GM18507 (cell line): Measurements from ENCODE around the gene JRKL.
A peak's percentile ranks its signal among the peaks of the same experiment; 100 is the strongest.
"Not testable (repeated sequence)": the region's sequence is repeated elsewhere in the genome, so short reads cannot be mapped to it uniquely, and the experiment has no call there.

ENCODE experiments used
- DNase-seq: peaks from one replicate; pipeline ENCODE4 v3.0.0; 2011; ENCODE audit warnings: low read depth; ENCODE audit not compliant: insufficient read length; ENCODE audit errors: extremely low spot score
- FAIRE-seq: peaks from 2 replicates; lab custom pipeline; 2011; peaks lifted over from hg19 to GRCh38; lab: Jason Lieb, UNC

Gene JRKL

DNA sequence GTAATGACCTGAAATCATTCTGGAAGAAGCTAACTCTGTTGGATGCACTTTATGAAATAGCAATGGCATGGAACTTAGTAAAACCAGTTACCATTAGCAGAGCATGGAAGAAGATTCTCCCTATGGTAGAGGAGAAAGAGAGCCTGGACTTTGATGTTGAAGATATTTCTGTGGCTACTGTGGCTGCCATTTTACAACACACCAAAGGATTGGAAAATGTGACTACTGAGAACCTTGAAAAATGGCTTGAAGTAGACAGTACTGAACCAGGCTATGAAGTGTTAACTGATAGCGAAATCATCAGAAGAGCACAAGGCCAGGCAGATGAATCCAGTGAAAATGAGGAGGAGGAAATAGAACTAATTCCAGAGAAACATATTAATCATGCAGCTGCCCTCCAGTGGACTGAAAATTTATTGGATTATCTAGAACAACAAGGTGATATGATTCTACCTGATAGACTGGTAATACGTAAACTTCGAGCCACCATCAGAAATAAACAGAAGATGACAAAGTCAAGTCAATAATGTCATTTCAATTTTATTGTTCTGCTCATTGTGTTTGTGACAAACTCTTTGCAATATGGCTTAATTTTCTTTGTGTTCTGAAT, 2.0 kb downstream of the JRKL start:
- DNase-seq (no peak), FAIRE-seq (no peak)

DNA sequence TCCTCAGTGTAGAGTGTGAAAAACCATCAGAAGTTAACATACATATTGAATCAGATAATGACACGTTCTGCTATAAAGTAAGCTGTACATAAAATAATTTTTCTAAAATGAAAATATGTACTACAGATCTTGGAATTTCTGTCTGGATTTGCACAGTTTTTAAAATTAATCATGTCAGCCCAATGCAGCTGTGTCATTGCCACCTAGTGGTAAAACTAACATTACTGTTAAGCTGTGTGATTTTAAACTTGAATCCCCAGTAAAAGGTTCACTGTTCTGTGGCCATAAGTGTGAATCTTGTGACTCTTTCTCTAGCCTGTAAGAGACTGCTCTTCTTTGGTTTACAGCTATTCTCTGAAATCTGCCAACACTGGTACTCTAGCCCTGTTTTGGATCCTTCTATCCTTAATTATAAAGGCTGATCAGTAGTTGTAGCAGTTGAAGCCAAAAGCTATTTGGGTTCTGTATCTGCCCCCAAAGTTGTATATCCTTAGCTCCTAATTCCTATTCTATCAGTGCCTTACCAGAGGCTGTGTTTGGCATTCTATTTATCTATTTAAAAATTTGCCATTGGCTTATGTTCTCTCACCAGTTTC, 4.0 kb downstream of the JRKL start:
- DNase-seq, result no peak

DNA sequence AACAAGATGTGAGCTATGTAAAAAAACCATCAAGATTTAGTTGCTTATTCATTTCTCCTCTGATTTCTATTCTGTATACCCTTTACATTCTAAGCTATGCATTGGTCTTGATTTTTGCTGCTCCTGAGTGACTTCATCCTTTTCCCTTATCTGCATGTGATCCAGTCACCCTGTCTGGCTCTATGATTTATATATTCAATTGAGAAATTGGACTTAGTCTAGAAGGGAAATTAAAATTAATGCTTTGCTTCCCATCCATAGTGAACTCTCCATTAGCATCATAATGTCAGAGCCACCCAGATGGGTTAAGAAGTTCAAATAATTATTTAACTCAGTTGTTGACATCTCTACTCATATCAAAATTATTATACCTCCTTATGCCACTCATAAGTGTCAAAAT, 5.0 kb downstream of the JRKL start:
- DNase-seq (no peak), FAIRE-seq (no peak)

More for the DNA sequence above, 4.0 kb downstream of the JRKL start:
- FAIRE-seq, result peak; percentile 81

DNA sequence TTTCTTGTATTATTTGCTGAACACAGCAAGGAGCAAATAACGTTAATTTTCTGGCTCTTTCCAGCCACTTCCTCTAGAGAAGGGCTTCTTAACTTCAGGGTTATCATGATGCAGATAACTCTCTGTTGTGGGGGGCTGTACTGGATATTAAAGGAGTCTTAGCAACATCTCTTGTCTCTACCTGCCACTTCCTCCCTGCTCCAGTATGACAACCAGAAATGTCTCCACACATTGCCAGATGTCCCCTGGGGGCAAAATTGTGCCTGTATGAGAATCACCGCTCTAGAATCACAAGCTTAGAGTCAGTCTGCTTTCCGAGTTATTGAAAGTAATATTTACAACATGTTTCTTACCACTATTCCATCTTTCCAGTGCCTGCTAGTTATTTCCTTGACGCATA, 6.8 kb downstream of the JRKL start:
- DNase-seq, result no peak
- FAIRE-seq, result no peak

DNA sequence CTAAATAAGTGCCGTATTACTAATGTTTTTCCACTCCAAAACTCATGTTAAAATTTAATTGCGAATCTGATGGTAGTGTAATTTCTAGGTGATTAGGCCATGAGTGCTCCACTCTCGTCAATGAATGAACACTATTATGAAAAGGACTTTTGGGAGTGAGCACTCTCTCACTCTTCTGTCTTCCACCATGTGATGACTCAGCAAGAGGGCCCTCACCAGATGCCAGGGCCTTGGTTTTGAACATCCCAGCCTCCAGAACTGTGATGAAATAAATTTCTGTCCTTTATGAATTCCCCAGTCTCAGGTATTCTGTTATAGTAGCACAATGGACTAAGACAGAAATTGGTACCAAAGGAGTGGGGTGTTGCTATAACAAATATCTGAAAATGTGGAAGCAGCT, 8.1 kb downstream of the JRKL start:
- DNase-seq, result no peak
- FAIRE-seq, result no peak

DNA sequence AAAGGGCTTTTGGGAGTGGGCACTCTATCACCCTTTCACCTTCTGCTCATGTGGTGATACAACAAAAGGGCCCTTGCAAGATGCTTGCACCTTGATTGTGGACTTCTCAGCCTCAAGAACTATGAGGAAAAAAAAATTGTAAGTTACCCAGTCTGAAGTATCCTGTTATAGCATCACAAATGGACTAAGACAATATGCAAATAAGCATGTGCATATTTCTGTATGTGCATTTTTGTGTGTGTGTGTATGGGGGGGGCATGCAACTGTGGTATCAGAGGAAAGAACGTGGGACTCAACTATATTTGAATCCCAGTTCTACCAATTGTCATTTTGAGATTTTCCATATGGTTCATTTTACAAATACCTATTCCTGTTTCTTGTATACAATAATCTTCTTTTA, 10.9 kb downstream of the JRKL start:
- DNase-seq (no peak), FAIRE-seq (no peak)

DNA sequence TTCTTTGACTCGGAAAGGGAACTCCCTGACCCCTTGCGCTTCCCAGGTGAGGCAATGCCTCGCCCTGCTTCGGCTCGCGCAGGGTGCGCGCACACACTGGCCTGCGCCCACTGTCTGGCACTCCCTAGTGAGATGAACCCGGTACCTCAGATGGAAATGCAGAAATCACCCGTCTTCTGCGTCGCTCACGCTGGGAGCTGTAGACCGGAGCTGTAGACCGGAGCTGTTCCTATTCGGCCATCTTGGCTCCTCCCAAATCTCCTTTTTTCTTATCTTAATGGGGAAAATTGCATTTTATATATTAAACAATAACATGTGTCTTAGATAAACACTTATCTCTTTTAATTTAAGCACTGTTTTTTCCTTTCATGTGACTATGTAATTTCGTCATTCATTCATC, 21.6 kb downstream of the JRKL start:
- DNase-seq, FAIRE-seq: not testable (repeated sequence)

DNA sequence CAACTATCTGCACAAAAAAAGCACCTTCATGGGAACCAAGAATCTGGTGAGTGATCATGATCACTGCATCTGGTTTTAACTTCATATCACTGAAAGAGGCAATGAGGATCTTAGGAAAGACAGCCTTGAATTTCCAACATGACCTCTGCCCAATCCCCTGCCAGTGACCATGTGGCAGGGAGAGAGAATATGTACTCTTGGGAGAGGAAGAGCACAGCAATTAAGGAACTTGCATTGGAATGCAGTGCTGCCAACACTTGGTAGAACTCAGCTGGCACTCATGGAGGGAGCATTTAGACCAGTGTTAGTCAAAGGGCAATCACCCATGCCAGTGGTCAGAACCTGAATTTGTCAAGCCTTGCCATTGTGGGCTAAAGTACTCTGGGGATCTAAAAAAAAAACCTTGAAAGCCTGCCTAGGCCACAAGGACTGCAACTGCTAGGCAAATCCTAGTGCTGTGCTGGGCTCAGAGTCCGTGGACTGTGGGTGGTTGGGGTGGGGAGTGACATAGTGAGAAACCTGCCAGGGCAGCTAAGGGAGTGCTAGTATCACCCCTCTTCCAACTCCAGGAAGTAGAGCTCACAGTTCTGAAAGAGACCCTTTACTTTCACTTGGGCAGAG, 23.1 kb downstream of the JRKL start:
- DNase-seq (no peak), FAIRE-seq (no peak)

DNA sequence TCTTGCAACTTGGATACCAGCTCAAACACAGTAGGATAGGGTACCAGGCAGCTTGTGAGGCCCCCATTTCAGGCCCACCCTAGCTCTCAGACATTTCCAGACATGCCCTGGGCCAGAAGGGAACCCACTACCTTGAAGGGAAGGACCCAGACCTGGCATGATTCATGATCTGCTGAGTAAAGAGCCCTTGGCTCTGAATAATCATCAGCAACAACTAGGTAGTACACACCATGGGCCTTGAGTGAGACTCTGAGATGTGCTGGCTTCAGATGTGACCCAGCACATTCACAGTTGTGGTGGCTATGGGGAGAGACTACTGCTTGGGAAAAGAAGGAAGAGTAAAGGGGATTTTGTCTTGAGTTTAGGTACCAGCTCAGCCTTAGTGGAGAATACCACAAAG, 23.6 kb downstream of the JRKL start:
- no peak for DNase-seq
- FAIRE-seq, result no peak

DNA sequence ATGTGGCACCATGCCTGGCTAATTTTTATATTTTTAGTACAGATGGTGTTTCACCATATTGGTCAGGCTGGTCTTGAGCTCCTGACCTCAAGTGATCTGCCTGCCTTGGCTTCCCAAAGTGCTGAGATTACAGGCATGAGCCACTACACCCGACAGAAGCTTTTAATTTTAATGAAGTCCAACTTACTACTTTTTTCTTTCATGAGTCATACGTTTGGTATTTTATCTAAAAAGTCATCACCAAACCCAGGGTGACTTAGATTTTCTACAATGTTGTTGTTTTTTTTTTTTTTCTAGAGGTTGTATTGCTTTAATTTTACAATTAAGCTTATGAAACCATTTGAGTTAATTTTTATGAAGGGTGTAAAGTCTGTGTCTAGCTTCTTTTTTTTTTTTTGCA, 34.9 kb downstream of the JRKL start:
- DNase-seq (no peak), FAIRE-seq (no peak)

DNA sequence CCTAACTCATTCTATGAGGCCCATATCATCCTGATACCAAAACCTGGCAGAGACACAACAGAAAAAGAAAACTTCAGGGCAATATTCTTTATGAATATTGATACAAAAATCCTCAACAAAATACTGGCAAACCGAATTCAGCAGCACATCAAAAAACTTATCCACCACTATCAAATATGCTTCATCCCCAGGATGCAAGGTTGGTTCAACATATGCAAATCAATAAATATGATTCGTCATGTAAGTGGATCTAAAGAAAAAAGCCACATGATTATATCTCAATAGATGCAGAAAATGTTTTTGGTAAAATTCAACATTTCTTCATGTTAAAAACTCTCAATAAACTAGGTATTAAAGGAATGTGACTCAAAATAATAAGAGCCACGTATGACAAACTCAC, 40.9 kb downstream of the JRKL start:
- DNase-seq, result no peak
- FAIRE-seq, result no peak

DNA sequence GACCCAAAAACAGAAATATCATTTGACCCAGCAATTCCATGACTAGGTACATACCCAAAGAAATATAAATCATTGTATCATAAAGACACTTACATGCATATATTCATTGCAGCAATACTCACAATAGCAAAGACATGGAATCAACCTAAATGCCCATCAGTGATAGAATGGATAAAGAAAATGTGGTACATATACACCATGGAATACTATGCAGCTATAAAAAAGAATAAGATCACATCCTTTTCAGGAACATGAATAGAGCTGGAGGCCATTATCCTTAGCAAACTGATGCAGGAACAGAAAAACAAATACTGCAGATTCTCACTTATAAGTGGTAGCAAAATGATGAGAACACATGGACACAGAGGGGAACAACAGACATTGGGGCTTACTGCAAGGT, 42.8 kb downstream of the JRKL start:
- not testable (repeated sequence) for FAIRE-seq

More for the DNA sequence above, 42.8 kb downstream of the JRKL start:
- not testable (repeated sequence) for DNase-seq
